ENCODE results near the gene CCT8.

Gene CCT8

DNA sequence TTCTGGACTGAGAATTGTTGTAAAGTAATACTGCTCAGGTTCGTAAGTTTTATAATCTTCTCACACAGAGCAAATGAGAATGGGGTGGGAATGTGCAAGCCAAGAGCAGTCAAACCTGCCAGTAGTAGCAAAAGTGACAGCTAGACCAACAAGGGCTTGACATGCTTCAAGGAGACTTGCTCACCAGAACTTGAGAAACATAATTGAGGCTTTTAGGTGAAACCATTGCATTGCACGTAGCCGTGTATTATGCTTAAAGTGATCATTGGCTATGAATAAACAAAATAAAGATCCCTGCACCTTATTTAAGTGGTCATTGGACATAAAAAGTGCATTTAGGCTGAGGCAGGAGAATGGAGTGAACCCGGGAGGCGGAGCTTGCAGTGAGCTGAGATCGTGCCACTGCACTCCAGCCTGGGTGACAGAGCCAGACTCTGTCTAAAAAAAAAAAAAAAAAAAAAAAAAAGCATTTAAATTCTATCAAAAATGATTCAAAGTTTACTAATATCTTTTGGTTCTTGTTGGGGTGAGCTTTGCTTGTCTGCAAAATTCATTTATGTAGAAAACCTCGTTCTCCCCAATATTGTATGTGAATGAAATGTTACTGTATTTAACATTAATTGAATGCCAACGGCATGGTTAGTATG lies 11.8 kb upstream of the CCT8 start:
- TF ChIP-seq GATA1 (IDR thresholded peaks at IDR 0.05; ENCODE audit: low read depth, low read length) = no peak
- no peak for TF ChIP-seq POLR2A (IDR thresholded peaks at IDR 0.05; ENCODE audit: low read length)
- no peak for DNase-seq

DNA sequence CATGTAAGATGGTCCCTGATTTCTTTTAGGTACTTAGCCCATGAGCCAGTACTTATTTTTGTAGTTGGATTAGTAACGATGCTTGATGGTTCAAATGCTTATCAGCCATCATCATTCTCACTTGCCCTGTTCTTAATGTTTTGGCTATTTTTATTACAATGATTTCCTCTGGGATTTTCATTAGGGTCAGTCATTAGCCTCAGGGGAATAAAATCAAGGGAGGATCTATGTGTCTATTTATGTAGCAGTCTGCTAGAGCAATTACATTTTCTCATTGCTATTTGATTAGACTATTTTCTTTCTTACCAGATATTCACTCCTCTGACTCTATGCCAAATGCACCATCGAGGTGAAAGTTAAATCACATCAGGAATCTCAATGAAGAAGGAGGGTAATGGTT lies 10.9 kb upstream of the CCT8 start:
- TF ChIP-seq GATA1 (IDR thresholded peaks at IDR 0.05; ENCODE audit: low read depth, low read length) (no peak), POLR2A (IDR thresholded peaks at IDR 0.05; ENCODE audit: low read length) (no peak)
- DNase-seq = no peak

DNA sequence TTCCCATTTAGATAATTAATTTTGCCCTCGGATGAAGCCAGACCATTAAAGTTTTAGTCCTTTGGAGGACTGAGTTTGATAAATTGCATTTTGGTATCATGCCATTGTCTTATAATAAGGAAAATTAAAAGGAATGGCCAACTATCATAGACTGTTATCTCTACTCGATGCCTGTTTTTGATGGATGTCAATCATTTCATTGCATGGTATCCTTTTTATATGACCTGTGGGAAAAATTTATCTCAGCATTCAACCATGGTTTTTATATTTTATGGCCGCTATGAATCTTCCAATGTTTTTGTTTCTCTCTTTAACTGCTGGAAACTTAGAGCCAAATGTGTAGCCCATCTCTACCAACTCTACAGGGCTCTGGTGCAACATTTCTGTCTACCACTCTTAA lies 9.9 kb upstream of the CCT8 start:
- TF ChIP-seq GATA1 (IDR thresholded peaks at IDR 0.05; ENCODE audit: low read depth, low read length) = no peak
- no peak for TF ChIP-seq POLR2A (IDR thresholded peaks at IDR 0.05; ENCODE audit: low read length)
- DNase-seq = no peak

DNA sequence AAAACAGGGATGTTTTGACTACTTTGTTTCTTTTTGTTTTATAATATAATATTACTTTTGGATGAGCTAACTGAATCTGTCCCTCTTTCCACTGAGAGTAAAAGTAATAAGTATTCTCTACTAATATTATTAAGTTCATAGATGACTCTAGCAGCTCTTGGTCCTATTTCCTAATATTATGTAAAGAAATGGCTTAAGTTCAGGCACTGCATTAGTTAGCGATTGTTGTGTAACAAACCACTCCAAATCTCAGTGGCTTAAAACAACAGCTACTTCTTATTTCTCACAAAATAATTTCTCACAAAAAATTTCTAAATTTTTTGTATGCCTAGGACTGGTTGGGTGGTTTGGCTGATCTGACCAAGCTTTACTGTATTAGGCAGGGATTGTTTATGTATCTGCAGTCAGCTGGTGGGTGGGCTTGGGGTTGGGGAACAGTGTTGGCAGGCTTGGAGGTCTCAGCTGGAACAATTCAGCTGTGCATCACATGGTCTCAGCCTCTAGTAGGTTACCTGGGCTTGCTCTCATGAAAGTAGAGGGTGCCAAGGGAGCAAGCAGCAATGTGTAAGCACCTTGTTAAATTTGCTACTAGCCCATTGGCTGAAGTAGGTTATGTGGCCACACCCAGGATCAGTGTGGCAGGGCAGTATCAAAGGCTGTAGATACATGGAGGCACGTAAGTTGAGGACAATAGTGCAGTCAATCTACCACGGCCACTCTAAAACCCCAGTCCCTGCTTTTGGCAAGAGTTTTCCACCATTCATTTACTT lies 8.8 kb upstream of the CCT8 start:
- TF ChIP-seq GATA1 (IDR thresholded peaks at IDR 0.05; ENCODE audit: low read depth, low read length) = no peak

DNA sequence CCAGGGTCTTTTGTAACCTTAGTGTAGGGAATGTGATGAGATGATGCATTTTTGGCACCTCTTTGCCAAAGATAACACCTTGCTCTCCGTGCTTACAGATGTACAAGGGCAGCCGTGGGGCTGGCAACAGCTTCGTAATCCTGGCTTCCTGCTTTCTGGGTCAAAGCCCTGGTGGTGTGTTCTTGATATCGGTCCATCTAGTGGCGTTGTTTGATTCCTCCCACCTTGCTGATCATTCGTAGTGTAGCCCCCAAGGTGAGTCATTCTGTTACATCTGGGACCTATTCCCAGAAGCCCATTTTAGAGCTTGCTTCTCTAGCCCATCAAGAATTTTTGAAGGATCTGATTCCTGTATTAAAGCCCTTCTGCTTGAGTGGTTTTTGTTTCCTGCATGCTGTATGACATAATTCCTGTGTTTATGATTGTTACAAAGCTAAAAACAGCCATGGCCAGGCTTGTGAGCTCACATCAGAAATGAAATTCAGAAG lies 7.0 kb upstream of the CCT8 start:
- no peak for DNase-seq
- no peak for TF ChIP-seq POLR2A (IDR thresholded peaks at IDR 0.05; ENCODE audit: low read length)
- TF ChIP-seq GATA1 (IDR thresholded peaks at IDR 0.05; ENCODE audit: low read depth, low read length) = no peak

More for the DNA sequence above, 8.8 kb upstream of the CCT8 start:
- DNase-seq = no peak

DNA sequence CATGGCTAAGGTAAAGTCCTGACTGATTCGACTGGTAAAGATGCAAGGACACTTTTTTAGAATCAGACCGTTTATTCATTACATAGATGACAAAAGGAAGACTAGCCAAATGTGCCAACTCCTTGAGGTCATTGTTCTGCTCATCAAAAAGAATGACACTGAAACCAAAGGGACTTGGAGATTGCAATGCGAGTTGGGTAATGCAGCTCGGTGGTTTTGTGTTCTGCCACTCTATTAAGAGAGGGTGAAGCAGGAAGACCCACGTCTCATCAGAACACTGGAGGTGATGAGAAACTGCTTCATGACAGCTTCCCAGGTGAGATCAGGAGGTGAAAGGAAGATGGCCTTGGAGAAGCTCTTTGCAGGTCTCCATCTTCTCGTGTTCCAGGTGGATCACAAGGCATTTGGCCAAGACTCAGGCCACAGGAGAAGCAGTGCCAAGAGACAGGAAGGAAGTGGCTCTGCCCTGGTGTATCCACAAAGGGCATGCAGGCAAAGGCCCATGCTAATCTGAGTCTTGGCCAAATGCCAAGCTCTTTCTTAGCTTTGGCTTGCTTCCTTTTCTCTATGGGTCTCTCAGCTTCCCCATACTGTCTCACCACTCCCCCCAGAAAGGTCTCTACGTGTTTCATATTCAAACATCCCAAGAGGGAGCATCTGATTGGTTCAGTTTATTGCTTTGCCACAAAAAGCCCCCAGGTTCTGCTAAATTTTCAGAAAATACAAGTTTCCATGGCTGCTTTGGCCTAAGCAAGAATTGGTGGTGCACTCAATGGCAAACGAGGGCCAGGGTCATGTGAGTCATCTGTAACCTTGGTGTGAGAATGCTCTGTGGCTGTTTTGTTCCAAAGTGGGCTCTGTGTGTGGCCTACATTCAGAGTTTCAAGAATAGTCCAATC lies 5.7 kb upstream of the CCT8 start:
- peak in 1 of 2 experiments; percentile 23 for DNase-seq
- TF ChIP-seq GATA1 (IDR thresholded peaks at IDR 0.05; ENCODE audit: low read depth, low read length) = no peak
- no peak for TF ChIP-seq POLR2A (IDR thresholded peaks at IDR 0.05; ENCODE audit: low read length)

DNA sequence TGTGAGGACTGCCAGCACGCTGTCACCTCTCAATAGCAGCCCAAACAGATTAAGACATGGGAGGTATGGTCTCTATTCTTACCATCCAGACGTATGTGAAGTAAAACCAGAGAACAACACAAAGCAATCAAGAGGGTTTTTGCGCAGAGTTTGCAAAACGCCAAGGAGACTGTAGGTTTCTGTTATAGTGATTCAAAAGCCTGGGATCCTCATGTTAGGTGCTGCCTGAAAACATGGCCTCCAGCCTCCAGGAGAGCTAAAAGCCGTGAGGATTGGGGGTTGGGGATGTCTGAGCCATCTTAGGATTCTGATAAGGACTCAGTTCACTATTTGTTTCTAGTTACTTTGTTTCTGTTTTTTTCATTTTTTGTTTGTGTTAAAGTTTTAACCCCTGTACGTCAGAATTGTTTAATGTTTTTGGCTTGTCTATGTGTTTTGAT lies 4.2 kb upstream of the CCT8 start:
- peak; percentile 64 to 74 for DNase-seq
- TF ChIP-seq GATA1 (IDR thresholded peaks at IDR 0.05; ENCODE audit: low read depth, low read length) (no peak), POLR2A (IDR thresholded peaks at IDR 0.05; ENCODE audit: low read length) (no peak)

DNA sequence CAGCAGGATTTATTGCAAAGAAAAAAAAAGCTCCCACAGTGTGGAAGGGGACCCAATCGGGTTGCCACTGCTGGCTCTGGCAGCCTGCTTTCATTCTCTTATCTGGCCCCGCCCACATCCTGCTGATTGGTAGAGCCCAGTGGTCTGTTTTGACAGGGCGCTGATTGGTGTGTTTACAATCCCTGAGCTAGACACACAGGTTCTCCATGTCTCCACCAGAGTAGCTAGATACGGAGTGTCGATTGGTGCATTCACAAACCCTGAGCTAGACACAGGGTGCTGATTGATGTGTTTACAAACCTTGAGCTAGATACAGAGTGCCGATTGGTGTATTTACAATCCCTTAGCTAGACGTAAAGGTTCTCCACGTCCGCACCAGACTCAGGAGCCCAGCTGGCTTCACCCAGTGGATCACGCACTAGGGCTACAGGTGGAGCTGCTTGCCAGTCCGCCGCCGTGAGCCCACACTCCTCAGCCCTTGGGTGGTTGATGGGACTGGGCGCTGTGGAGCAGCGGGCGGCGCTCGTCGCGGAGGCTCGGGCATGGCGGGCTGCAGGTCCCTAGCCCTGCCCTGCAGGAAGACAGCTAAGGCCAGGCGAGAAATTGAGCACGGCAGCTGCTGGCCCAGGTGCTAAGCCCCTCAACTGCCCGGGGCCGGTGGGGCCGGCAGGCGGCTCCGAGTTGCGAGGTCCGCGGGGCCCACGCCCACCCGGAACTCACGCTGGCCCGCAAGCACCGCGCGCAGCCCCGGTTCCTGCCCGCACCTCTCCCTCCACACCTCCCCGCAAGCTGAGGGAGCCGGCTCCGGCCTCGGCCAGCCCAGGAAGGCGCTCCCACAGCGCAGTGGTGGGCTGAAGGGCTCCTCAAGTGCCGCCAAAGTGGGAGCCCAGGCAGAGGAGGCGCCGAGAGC lies 3.5 kb upstream of the CCT8 start:
- peak; percentile 88 for TF ChIP-seq POLR2A (IDR thresholded peaks at IDR 0.05; ENCODE audit: low read length)
- peak; percentile 81 to 90 for DNase-seq

DNA sequence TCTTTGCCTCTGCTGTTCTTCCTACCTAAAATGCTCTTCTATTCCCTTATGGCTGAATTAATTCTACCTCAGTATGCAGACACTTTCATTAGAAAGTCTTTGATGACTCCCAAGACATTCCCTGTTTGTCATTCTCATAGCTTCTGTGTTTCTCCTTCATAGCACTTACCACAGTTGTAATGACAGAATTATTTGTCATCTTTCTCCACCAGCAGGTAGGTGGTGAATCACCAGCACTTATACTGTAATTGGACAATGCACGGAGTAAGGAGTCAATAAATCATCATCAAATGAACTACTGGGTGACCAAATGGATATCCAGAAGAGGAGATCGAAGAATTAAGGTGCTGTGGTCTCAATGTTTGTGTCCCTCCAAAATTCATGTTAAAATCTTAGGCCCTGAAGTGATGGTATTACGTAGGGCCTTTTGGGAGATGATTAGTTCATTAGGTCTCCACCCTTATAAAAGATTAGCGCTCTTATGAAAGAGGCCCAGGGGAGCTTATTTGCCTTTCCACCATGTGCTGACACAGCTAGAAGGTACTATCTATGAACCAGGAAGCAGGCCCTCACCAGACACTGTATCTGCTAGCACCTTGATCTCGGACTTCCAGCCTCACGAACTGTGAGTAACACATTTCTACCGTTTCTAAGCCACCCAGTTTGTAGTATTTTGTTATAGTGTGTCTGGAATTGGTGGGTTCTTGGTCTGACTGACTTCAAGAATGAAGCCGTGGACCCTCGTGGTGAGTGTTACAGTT lies 2.4 kb upstream of the CCT8 start:
- peak; percentile 42 to 61 for DNase-seq
- no peak for TF ChIP-seq GATA1 (IDR thresholded peaks at IDR 0.05; ENCODE audit: low read depth, low read length)

DNA sequence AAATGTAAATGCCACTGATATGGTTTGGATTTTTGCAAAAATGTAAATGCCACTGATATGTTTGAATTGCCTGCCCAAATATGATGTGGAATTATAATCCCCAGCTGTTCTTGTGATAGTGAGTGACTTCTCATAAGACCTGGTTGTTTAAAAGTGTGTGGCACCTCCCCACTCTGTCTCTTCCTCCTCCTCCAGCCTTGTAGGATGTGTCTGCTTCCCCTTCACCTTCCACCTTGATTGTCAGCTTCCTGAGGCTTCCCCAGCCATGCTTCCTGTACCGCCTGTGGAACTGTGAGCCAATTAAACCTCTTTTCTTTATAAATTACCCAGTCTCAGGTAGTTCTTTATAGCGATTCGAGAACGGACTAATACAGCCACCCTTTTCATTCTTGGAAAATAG lies 1.3 kb upstream of the CCT8 start:
- DNase-seq = no peak
- TF ChIP-seq GATA1 (IDR thresholded peaks at IDR 0.05; ENCODE audit: low read depth, low read length) (no peak), POLR2A (IDR thresholded peaks at IDR 0.05; ENCODE audit: low read length) (no peak)

DNA sequence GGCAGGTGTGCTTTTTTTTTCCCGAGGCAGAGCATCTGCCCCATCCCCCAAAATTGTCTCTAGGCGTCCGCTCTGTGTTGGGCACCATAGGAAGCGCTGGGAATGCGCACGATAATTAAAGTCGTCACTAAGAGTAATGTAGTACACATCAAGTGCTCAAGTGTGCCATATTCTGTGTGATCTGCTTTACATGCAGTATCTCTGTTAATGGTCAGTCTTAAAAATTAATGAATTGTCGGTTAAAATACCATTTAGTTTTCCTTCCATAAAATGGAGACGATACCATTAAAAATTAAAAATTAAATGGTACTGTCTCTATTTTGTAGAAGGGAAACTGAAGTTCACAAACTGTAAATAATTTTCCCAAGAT lies 544 bp upstream of the CCT8 start:
- no peak for DNase-seq
- TF ChIP-seq GATA1 (IDR thresholded peaks at IDR 0.05; ENCODE audit: low read depth, low read length) (no peak), POLR2A (IDR thresholded peaks at IDR 0.05; ENCODE audit: low read length) (no peak)

DNA sequence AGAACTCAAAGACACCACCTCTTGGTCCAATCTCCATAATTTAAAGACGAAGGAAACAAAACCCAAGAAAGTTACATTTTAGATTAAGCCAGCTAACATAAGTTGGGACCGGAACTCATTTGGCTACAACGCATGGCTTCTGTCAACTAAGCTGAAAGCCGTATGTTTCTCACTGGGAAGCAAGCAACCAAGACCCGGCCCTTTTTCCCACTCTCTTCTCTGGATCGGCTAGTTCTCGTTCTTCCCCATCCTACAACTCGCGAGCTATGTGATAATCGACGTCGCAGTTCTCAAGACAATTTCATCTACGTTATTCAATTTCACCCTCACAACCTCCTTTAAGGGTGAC lies 601 bp downstream of the CCT8 start:
- TF ChIP-seq GATA1 (IDR thresholded peaks at IDR 0.05; ENCODE audit: low read depth, low read length) = no peak
- no peak for TF ChIP-seq POLR2A (IDR thresholded peaks at IDR 0.05; ENCODE audit: low read length)
- DNase-seq = peak; percentile 64 to 71

Data from erythroblast (primary cell).